K562 (cell line): ENCODE measurements around the gene PRSS50. TPM values are rescaled to one million over a fixed set of nuclear protein-coding genes. Genes with fewer than 3 reads are reported as not detected.

ENCODE experiments used
- ATAC-seq: fragments of 200-7000 bp; cut with Tn5 transposase; 3 replicates; pipeline ENCODE4 v1.9.1; 2020; ENCODE audit warnings: moderate library complexity
- BruUV-seq: library from RNA; stranded (reverse); fragments of 400-500 nt; replicated peaks from 2 replicates; lab custom pipeline; 2021; lab: Mats Ljungman, UMichigan
- CTCF ChIA-PET: fragments of 300-600 bp; formaldehyde crosslinking; extraction: SDS; loops from one replicate; lab custom pipeline; 2021; ENCODE audit warnings: low intra/inter-chr PET ratio; lab: Yijun Ruan, JAX
- POLR2A ChIA-PET: fragments of 300-600, 350-650 bp; sonication (Branson Sonifier 250); formaldehyde crosslinking; extraction: SDS; loops from one replicate; lab custom pipeline; 2021; ENCODE audit warnings: antibody characterized with exemption, inconsistent platforms; lab: Yijun Ruan, JAX
- DNase-seq, 4 experiments: peaks; one replicate each; pipeline versions ENCODE4 v3.0.0 to v3.0.0-alpha.2; 2011 to 2018; ENCODE audit warnings: low spot score in 3 of 4, mixed read lengths in 3 of 4; ENCODE audit errors: extremely low read depth in 1 of 4
- FAIRE-seq: peaks from 2 replicates; lab custom pipeline; 2011; peaks lifted over from hg19 to GRCh38; lab: Jason Lieb, UNC
- H2AFZ ChIP-seq: 2 replicates; pipeline ENCODE4 v1.6.0; 2011; ENCODE audit warnings: low read depth, low read length, control low read depth, inconsistent platforms
- H3K27ac ChIP-seq: fragments of 200-600 bp; 3 replicates; pipeline ENCODE4 v1.8.0; 2011; ENCODE audit warnings: low read depth, mild to moderate bottlenecking, control low read depth, inconsistent platforms, low read length, moderate library complexity, mixed read lengths; ENCODE audit errors: extremely low read depth
- H3K27me3 ChIP-seq, 2 experiments: fragments of 300-600 bp in 1 of 2; 2 replicates in 1 of 2; 3 replicates in 1 of 2; pipeline versions ENCODE4 v1.6.0 to v1.8.0; 2011; ENCODE audit warnings: inconsistent platforms in 2 of 2, low read length in 2 of 2, mild to moderate bottlenecking in 1 of 2, mixed read lengths in 1 of 2, moderate library complexity in 1 of 2; ENCODE audit not compliant: control insufficient read depth in 2 of 2, insufficient read depth in 2 of 2
- H3K36me3 ChIP-seq: fragments of 300-600 bp; 3 replicates; pipeline ENCODE4 v1.8.0; 2011; ENCODE audit warnings: mild to moderate bottlenecking, low read length, inconsistent platforms; ENCODE audit not compliant: control insufficient read depth, insufficient read depth
- H3K4me1 ChIP-seq, 2 experiments: fragments of 200-600 bp in 1 of 2; replicated peaks in 1 of 2; 2 replicates in 1 of 2; 3 replicates in 1 of 2; pipeline versions ENCODE4 v1.5.1 to v1.8.0; 2011; ENCODE audit warnings: inconsistent platforms in 2 of 2, low read length in 2 of 2, mild to moderate bottlenecking in 1 of 2, mixed read lengths in 1 of 2, moderate library complexity in 1 of 2; ENCODE audit not compliant: control insufficient read depth in 2 of 2, insufficient read depth in 2 of 2
- H3K4me2 ChIP-seq: 2 replicates; pipeline ENCODE4 v1.6.1; 2011; ENCODE audit warnings: low read length, control low read depth, inconsistent platforms, mixed read lengths; ENCODE audit not compliant: insufficient read depth
- H3K4me3 ChIP-seq: fragments of 200-600 bp; sonication (generic), shearing (Covaris generic); 2 replicates; pipeline ENCODE4 v1.5.1; 2016; ENCODE audit warnings: control low read depth, inconsistent platforms
- H3K79me2 ChIP-seq: fragments of 200-600 bp; 3 replicates; pipeline ENCODE4 v1.8.0; 2011; ENCODE audit warnings: low read length, inconsistent platforms; ENCODE audit not compliant: control insufficient read depth, insufficient read depth
- H3K9ac ChIP-seq, 2 experiments: 2 replicates each; pipeline versions ENCODE4 v1.6.0 to v1.6.1; 2011; ENCODE audit warnings: low read depth in 2 of 2, low read length in 2 of 2, control low read depth in 1 of 2, inconsistent platforms in 1 of 2, mild to moderate bottlenecking in 1 of 2, mixed read lengths in 1 of 2; ENCODE audit not compliant: insufficient read depth in 1 of 2
- H3K9me1 ChIP-seq: one replicate; pipeline ENCODE4 v1.6.0; 2011; ENCODE audit warnings: inconsistent platforms, mild to moderate bottlenecking, low read length, moderate library complexity; ENCODE audit not compliant: control insufficient read depth, insufficient read depth
- H3K9me3 ChIP-seq: replicated peaks from 2 replicates; pipeline ENCODE4 v1.5.1; 2011; ENCODE audit warnings: low read depth, low read length, inconsistent platforms; ENCODE audit not compliant: control insufficient read depth, insufficient read depth
- H4K20me1 ChIP-seq: replicated peaks from 2 replicates; pipeline ENCODE4 v1.6.1; 2011; ENCODE audit warnings: low read length, inconsistent platforms, mixed read lengths; ENCODE audit not compliant: control insufficient read depth, insufficient read depth
- ARID1B ChIP-seq: fragments of 450-650 bp; IDR thresholded peaks from 2 replicates; pipeline ENCODE4 v1.6.1; 2016; ENCODE audit warnings: antibody characterized with exemption, mild to moderate bottlenecking, inconsistent platforms
- CAMTA2 ChIP-seq: fragments of 250-450 bp; sonication (Bioruptor Pico); conservative IDR thresholded peaks from 2 replicates; pipeline ENCODE4 v1.5.1; 2022
- NCOA4 ChIP-seq: fragments of 450-650 bp; IDR thresholded peaks from 2 replicates; pipeline ENCODE4 v1.6.1; 2018; ENCODE audit warnings: mild to moderate bottlenecking; ENCODE audit not compliant: partially characterized antibody
- PRDM10 ChIP-seq: fragments of 450-650 bp; IDR thresholded peaks from 2 replicates; pipeline ENCODE4 v1.6.1; 2018; ENCODE audit not compliant: partially characterized antibody
- RBM17 ChIP-seq: fragments of 200-400 bp; formaldehyde crosslinking; IDR thresholded peaks from 2 replicates; pipeline ENCODE4 v1.6.1; 2017; ENCODE audit warnings: low read depth, mild to moderate bottlenecking, low read length, borderline replicate concordance
- STAG1 ChIP-seq: sonication (generic); formaldehyde crosslinking; IDR thresholded peaks from 2 replicates; pipeline ENCODE4 v1.5.0; 2020; ENCODE audit warnings: missing genetic modification reagents, borderline replicate concordance
- TAF1 ChIP-seq: IDR thresholded peaks from 2 replicates; pipeline ENCODE4 v1.6.1; 2011; ENCODE audit warnings: mild to moderate bottlenecking, low read length, moderate library complexity; ENCODE audit not compliant: insufficient read depth, control insufficient read depth, severe bottlenecking; ENCODE audit errors: extremely low read depth
- TAF7 ChIP-seq: fragments of 450-650 bp; IDR thresholded peaks from 2 replicates; pipeline ENCODE4 v1.6.1; 2016; ENCODE audit warnings: missing genetic modification characterization, missing compliant biosample characterization
- TRIM25 ChIP-seq: fragments of 450-650 bp; IDR thresholded peaks from 2 replicates; pipeline ENCODE4 v1.7.0; 2016; ENCODE audit warnings: borderline replicate concordance
- ZBTB49 ChIP-seq: sonication (generic); formaldehyde crosslinking; IDR thresholded peaks from 2 replicates; pipeline ENCODE4 v1.8.0; 2022; ENCODE audit warnings: missing genetic modification reagents, mild to moderate bottlenecking, borderline replicate concordance
- ZNF174 ChIP-seq: fragments of 250-450 bp; sonication (Bioruptor Pico); IDR thresholded peaks from 2 replicates; pipeline ENCODE4 v1.4.0; 2020; ENCODE audit warnings: mild to moderate bottlenecking
- ZNF699 ChIP-seq: fragments of 250-450 bp; sonication (Bioruptor Pico); IDR thresholded peaks from 2 replicates; pipeline ENCODE4 v1.8.0; 2021; ENCODE audit warnings: mild to moderate bottlenecking, moderate library complexity; ENCODE audit not compliant: insufficient replicate concordance
- WGBS: fragments of 100-300 bp; shearing (Covaris generic); methylation state at CpG from one replicate; pipeline ENCODE4 v1.1.6; 2016; ENCODE audit warnings: low coverage, mixed read lengths; ENCODE audit not compliant: insufficient coverage; ENCODE audit errors: missing lambda C conversion rate; 5-methylcytosine and 5-hydroxymethylcytosine counted together
- in situ Hi-C: fragments of 300-500 bp; cut with MboI; formaldehyde crosslinking; loops from 4 replicates; pipeline ENCODE4 v1.15.0; 2018; ENCODE audit warnings: inconsistent platforms, mixed read lengths
- intact Hi-C: fragments of 100-400 bp; cut with micrococcal nuclease; formaldehyde crosslinking; loops from 2 replicates; pipeline ENCODE4 v1.14.2; 2022
- polyA plus RNA-seq, 8 experiments: library from polyadenylated mRNA; depleted of rRNA in 4 of 8; stranded (reverse) in 5 of 8; unstranded in 3 of 8; fragments of >200 nt; fragmentation: Nextera tagmentation in 2 of 8; fragmentation: Illumina TruSeq in 1 of 8; extraction: Ambion mirVana in 2 of 8; extraction: Trizol in 1 of 8; gene quantifications; 2 replicates each; pipeline versions ENCODE4 v1.2.1 to v1.2.3, GENCODE V29; 2011 to 2014; ENCODE audit warnings: inconsistent platforms in 1 of 8, missing spikeins in 1 of 8
- total RNA-seq, 7 experiments: library from RNA; depleted of rRNA in 6 of 7; stranded (reverse); fragments of >200 nt in 6 of 7; fragmentation: Illumina TruSeq in 2 of 7; extraction: Trizol in 2 of 7; gene quantifications; 2 replicates each; pipeline versions ENCODE4 v1.2.1 to v1.2.3, GENCODE V29; 2011 to 2021; ENCODE audit warnings: low replicate concordance in 1 of 7

Gene PRSS50
- total and polyA plus RNA-seq, 9 of the 15 experiments (the other 6 are each of a cell fraction or from before 2014, with no cell fraction given) = 0.01 TPM; not detected in 8

- BruUV-seq = no TSS peak
- no peak for FAIRE-seq
- Histone ChIP-seq H3K27me3 (peaks cover 20 to 69% of the 10 kb centered on the region in 2 experiments), H3K27ac (no peak overlapping the region), H3K9me1 (no peaks in the 10 kb centered on the region), H3K4me1 (peaks cover 0 to 10% of the 10 kb centered on the region in 2 experiments; a peak in 1 of 5 replicates), H3K79me2 (no peaks in the 10 kb centered on the region), H3K4me3 (no peak overlapping the region), H4K20me1 (peaks cover 11% of the 10 kb centered on the region), H3K36me3 (no peaks in the 10 kb centered on the region), H3K4me2 (no peak overlapping the region), H3K9me3 (no peaks in the 10 kb centered on the region), H2AFZ (no peak overlapping the region), H3K9ac (no peak overlapping the region)
- in situ Hi-C loops = loop anchor here (10.0 kb wide), 1 partner anchor 642 kb away; no protein-coding TSS in a partner anchor
- WGBS = 7% methylated on average over 14 of the region's 14 CpGs
- CTCF ChIA-PET = interaction anchor here (1.0 kb wide), 1 partner anchor 182 kb away, joined by 3 read pairs; no protein-coding TSS in a partner anchor
- no peak for ATAC-seq
- no peak for DNase-seq
- intact Hi-C loops = no loop called here
- POLR2A ChIA-PET = interaction anchor here (1.2 kb wide), 1 partner anchor 15 kb away, joined by 3 read pairs; no protein-coding TSS in a partner anchor
- TF ChIP-seq ZNF174 (CRISPR knock-in tag) (no peak), ZNF699 (CRISPR knock-in tag) (no peak), PRDM10 (no peak), TAF7 (tag) (no peak), CAMTA2 (CRISPR knock-in tag) (no peak), TRIM25 (no peak), TAF1 (no peak), ZBTB49 (CRISPR knock-in tag) (no peak), STAG1 (CRISPR knock-in tag) (no peak), ARID1B (no peak), NCOA4 (no peak), RBM17 (no peak)
Observed at GRCh38 chr3:46713050-46713897, 4.4 kb downstream of the PRSS50 start.
